Activated CD8-positive, alpha-beta memory T cell treated with anti-CD3 and anti-CD28 coated beads for 24 hours (primary cell): ENCODE measurements around the gene CR1L.
"Not testable (repeated sequence)": the region's sequence is repeated elsewhere in the genome, so short reads cannot be mapped to it uniquely, and the experiment has no call there.

ENCODE experiments used
- DNase-seq: peaks from one replicate; pipeline ENCODE4 v3.0.0-alpha.2; 2020

The CR1L gene

DNA sequence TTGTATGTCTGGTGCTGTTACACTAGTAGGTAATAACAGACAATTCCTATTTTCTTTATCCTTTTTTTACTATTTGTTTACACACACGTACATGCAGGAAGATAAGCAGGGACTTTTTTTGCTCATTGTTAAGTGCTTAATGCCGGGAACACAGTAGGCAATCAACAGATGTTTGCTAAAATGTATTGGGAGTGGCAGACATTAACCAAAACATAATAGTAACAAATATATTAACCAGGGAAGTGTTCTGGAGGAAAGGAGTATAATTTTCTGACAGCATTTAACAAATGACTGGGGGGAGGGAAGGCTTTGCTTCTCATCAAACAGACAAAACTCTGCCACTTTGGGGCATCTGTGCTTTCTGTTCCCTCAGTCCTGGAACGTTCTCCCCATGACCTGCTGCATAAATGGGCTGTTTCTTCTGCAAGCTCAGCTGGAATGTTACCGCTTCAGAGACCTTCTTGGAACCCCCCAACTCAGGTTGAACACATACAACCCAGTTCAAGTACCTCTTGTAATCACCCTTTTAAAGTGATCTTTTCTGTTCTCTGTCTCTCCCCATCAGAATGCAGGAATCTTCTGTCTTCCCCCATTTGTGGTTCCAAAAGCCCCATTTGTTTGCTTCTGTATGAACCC is 2.1 kb downstream of the CR1L start:
- no peak for DNase-seq

GRCh38 chr1:207647671-207648333 is 2.9 kb downstream of the CR1L start:
- no peak for DNase-seq

DNA sequence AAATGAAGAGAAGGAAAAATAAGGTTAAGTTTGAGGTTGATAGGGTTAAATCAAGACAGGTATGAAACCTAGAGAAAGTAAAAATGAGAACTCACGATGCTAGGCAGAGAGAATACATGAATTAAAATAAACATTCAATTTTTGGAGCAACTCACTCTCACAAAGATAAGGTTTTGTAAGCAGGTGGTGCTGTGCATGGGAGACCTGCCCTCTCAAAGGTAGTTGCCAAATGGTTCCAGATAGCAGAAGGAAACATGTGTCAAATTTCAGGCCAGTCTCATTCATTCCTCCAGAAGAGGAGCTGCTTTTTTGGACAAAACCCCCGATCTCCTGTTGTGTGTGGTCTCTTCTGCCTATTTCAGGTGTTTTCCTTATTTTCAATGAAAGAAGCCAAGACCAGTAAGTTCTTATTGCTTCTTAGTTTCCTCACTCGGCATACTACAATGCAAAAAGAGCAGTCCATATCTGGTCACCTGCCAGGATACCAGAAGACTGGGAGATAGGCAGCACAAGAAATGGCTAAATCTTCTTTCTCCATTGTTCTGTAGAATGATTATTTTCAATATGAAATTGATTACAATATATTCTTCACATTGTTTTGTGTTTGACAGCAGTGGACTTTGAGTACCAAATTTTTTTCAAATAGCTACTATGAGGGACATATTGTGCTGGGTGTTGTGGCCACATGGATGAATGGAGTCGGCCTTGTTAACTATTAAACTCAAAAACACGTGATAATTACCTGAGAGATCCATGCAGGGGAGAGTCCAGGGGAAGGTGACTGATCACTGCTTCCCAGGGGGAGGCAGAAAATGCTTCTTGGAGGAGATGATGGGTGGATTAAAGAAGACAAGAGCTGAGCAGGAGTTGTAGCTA is 3.6 kb downstream of the CR1L start:
- no peak for DNase-seq

- DNase-seq = no peak
Measured at GRCh38 chr1:207649210-207649753, 4.3 kb downstream of the CR1L start.

DNA sequence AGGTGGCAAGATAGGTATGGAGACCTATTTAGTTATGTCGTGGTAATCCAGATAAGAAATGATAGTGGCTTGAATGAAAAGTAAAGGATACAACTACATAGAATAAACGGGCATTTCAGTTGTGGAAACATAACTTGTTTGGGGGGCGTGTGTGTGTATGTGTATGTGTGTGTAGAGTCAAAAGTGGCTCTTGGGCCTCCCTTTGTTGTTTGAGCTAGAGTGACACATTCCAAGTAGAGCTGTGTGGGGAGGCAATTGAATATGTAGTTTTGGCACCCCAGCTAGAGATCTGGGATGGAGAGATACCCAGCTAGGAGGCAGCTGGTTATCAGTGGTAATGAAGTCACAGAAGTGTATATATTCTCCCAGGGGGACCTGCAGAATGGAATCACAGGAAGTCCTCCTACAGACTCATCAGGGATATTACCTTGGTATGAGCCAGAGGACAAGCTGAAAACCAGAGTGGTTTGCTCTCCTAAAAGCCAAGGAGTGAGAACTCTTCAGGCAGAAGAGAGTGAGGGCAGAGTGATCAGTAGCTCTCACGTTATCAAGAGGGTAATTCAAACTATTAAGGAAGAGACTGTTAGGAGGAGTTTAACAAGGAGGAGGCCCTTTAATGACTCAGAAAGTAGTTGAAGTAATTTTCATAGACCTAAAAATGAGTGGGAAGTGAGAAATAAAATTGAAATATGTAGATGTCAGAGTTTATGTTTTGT is 5.1 kb downstream of the CR1L start:
- no peak for DNase-seq

GRCh38 chr1:207651583-207651982 is 6.7 kb downstream of the CR1L start:
- no peak for DNase-seq

DNA sequence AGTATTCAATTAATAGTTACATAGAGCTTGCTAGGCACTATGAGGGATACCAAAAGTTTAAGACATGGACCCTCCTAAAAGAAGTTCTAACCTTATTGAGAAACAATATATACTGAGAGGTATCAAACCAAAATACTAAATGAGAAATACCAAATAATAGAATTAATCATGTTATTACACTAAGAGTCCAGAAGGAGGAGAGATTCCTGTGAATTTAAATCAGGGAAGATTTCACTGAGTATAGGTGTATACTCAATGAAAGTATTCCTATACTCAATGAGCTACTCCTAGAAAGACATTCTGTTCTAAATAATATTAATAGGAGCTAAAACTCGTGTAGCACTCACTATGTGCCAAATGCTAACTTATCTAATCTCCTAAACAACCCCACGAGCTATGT is 9.4 kb downstream of the CR1L start:
- no peak for DNase-seq

DNA sequence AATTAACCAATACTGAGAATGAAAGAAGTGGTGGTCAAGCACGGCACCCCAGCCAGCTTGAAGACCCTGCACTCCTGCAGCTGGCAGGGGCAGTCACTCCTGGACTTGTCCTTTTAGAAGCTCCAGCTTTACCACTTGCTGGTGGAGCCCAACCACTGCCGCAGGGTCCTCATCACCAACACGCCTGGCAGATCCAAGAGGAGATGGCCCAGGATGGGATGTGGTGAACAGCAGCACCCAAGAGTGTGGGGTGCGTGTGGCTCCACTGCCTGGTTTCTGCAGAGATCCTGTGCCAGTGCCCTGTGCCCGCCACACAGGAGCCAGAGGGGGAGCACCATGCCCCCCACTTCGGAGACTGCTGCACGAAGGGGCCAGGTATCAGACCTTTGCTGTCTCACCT is 13.5 kb downstream of the CR1L start:
- DNase-seq = no peak

DNA sequence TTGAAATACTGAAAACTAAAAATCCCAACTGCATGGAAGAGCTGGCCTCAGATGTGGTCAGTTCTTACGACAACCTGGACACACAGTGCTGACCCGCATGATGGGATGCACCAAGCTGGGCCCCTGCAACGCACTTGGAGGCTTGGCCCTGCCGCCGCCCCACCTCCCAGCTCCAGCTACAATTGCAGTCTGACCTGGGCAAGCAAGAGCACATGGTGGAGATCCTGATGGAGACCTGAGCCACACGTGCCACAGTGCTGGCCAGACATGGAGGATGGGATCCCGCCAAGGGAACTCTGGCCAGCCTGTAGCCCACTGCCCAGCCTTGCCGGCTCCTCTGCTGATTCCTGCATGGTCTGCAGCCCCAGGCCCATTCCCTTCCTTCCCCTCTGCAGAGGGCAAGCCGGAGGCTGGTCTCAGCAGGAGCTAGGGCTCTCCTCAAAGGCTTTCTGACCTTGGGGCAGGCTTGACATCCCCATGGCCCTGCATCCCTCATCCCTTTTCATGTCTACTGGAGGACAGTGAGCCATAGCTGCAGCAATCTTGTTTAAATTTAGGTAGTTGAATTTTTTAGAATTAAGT is 14.1 kb downstream of the CR1L start:
- no peak for DNase-seq

GRCh38 chr1:207659545-207660153 is 14.7 kb downstream of the CR1L start:
- DNase-seq = no peak

DNA sequence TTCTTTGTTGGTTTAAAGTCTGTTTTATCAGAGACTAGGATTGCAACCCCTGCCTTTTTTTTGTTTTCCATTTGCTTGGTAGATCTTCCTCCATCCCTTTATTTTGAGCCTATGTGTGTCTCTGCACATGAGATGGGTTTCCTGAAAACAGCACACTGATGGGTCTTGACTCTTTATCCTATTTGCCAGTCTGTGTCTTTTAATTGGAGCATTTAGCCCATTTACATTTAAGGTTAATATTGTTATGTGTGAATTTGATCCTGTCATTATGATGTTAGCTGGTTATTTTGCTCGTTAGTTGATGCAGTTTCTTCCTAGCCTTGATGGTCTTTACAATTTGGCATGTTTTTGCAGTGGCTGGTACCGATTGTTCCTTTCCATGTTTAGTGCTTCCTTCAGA is 16.5 kb downstream of the CR1L start:
- not testable (repeated sequence) for DNase-seq

DNA sequence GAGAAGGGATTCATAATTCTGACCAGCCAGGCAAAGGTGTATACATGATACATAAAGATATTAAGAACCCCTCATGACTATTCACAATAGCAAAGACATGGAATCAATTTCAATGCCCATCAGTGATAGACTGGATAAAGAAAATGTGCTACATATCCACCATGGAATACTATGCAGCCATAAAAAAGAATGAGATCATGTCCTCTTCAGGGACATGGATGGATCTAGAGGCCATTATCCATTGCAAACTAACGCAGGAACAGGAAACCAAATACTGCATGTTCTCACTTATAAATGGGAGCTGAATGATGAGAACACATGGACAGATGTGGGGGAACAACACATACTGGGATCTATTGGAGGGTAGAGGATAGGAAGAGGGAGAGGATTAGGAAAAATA is 21.4 kb downstream of the CR1L start:
- no peak for DNase-seq

DNA sequence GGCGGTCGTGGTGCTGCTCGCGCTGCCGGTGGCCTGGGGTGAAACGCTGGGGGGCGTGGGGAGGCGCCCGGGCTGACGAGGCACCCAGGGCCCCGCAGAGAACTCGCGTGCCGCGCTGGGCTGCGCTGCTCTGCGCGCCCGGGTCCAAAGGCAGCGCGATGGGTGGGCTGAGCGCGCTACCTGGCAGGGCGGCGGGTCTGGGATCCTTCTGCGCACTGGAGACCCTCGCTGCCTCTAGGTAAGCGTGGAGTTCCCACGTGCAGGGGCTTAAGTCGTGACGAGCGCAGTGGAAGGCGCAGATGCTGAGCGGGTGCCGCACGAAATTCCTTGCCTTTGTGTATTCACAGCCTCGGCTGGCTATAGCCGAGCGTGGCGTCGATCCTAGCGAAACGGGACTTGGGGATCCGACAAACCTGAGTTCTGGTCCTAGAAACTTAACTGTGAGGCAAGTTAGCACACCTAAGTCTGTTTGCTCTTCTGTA is 24.6 kb downstream of the CR1L start:
- DNase-seq = no peak

GRCh38 chr1:207670192-207670591 is 25.3 kb downstream of the CR1L start:
- no peak for DNase-seq

DNA sequence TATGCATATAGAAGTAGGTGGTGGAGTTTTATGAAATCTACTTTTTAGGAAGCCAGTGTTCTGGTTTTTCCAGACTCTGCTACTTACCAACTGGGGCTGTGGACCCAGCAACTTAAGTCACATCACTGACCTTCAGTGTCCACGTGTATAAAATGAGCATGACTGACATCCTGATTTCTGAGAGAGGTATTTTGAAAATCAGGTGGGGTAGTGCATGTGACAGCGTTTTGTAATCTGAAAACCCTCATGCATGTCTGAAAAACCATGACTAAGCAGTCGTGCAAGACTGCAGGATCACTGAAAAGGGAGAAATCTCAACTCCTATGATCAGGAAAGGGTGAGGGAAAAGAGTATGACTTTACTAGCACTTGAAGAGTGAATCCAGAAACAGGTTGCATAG is 26.1 kb downstream of the CR1L start:
- no peak for DNase-seq

- DNase-seq = no peak
Measured at GRCh38 chr1:207672522-207673130, 27.7 kb downstream of the CR1L start.

GRCh38 chr1:207673399-207673798 is 28.5 kb downstream of the CR1L start:
- DNase-seq = no peak

DNA sequence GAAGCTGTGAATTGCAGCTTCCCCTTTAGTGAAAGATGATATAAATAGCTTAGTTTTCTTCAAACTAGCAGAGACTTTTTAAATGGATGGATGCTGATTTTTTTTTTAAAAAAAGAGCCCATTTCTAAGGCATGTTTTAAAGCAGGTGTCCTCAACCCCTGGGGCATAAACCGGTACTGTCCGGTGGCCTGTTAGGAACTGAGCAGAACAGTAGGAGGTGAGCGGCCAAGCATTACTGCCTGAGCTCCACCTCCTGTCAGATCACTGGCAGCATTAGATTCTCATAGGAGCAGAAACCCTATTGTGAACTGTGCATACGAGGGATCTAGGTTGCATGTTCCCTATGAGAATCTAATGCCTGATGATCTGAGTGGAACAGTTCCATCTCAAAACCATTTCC is 31.2 kb downstream of the CR1L start:
- no peak for DNase-seq

GRCh38 chr1:207680590-207681388 is 35.9 kb downstream of the CR1L start:
- DNase-seq = not testable (repeated sequence)

GRCh38 chr1:207682872-207683434 is 38.0 kb downstream of the CR1L start:
- DNase-seq = not testable (repeated sequence)
